Neuronal stem cell (in vitro differentiated cells): ENCODE measurements around the gene SORCS3.
"Not testable (repeated sequence)": the region's sequence is repeated elsewhere in the genome, so short reads cannot be mapped to it uniquely, and the experiment has no call there.

Experiments
- DNase-seq: peaks from one replicate; pipeline ENCODE4 v3.0.0-alpha.2; 2013; ENCODE audit warnings: low spot score
- H2AFZ ChIP-seq: one replicate; pipeline ENCODE4 v1.6.1; 2013; ENCODE audit warnings: mild to moderate bottlenecking, low read length, inconsistent platforms
- H2AK5ac ChIP-seq: 2 replicates; pipeline ENCODE4 v1.6.1; 2013; ENCODE audit warnings: low read depth, mild to moderate bottlenecking, inconsistent platforms, low read length, moderate library complexity, mixed read lengths
- H2BK120ac ChIP-seq: 2 replicates; pipeline ENCODE4 v1.6.1; 2013; ENCODE audit warnings: low read depth, mild to moderate bottlenecking, inconsistent platforms, low read length, moderate library complexity, mixed read lengths
- H2BK12ac ChIP-seq: one replicate; pipeline ENCODE4 v1.6.1; 2013; ENCODE audit warnings: low read length, inconsistent platforms
- H2BK15ac ChIP-seq: 2 replicates; pipeline ENCODE4 v1.6.1; 2013; ENCODE audit warnings: mild to moderate bottlenecking, low read length, inconsistent platforms, mixed read lengths
- H2BK5ac ChIP-seq: one replicate; pipeline ENCODE4 v1.6.1; 2013; ENCODE audit warnings: inconsistent platforms, mild to moderate bottlenecking, low read length, moderate library complexity
- H3K14ac ChIP-seq: one replicate; pipeline ENCODE4 v1.6.1; 2013; ENCODE audit warnings: low read length, inconsistent platforms
- H3K18ac ChIP-seq: 2 replicates; pipeline ENCODE4 v1.6.1; 2013; ENCODE audit warnings: low read length, inconsistent platforms
- H3K23ac ChIP-seq: 2 replicates; pipeline ENCODE4 v1.6.1; 2013; ENCODE audit warnings: low read depth, mild to moderate bottlenecking, mixed read lengths, low read length, inconsistent platforms; ENCODE audit not compliant: poor library complexity
- H3K27ac ChIP-seq: replicated peaks from 3 replicates; pipeline ENCODE4 v1.5.1; 2013; ENCODE audit warnings: low read length, inconsistent platforms
- H3K27me3 ChIP-seq, 3 experiments: 2 replicates each; pipeline ENCODE4 v1.6.1; 2013; ENCODE audit warnings: low read length in 3 of 3, mild to moderate bottlenecking in 2 of 3, inconsistent platforms in 1 of 3, low read depth in 1 of 3, mixed read lengths in 1 of 3, moderate library complexity in 1 of 3; ENCODE audit not compliant: control insufficient read depth in 3 of 3, insufficient read depth in 3 of 3
- H3K36me3 ChIP-seq, 2 donors: replicated peaks in 1 of 2; 2 replicates each; pipeline ENCODE4 v1.6.1; 2013; ENCODE audit warnings: low read length in 2 of 2; ENCODE audit not compliant: control insufficient read depth in 2 of 2, insufficient read depth in 2 of 2
- H3K4ac ChIP-seq: 2 replicates; pipeline ENCODE4 v1.6.1; 2013; ENCODE audit warnings: inconsistent platforms, mild to moderate bottlenecking, low read length, moderate library complexity
- H3K4me1 ChIP-seq, 2 donors: 1 replicate in 1 of 2; 2 replicates in 1 of 2; pipeline ENCODE4 v1.6.1; 2013; ENCODE audit warnings: low read length in 2 of 2, low read depth in 1 of 2; ENCODE audit not compliant: control insufficient read depth in 2 of 2, insufficient read depth in 1 of 2
- H3K4me2 ChIP-seq: one replicate; pipeline ENCODE4 v1.6.1; 2013; ENCODE audit warnings: mild to moderate bottlenecking, low read length, inconsistent platforms; ENCODE audit not compliant: insufficient read depth, poor library complexity, severe bottlenecking
- H3K4me3 ChIP-seq, 2 donors: 2 replicates each; pipeline ENCODE4 v1.5.1; 2013; ENCODE audit warnings: low read length in 2 of 2, mild to moderate bottlenecking in 2 of 2, inconsistent platforms in 1 of 2, moderate library complexity in 1 of 2
- H3K79me1 ChIP-seq: one replicate; pipeline ENCODE4 v1.6.1; 2013; ENCODE audit warnings: low read depth, mild to moderate bottlenecking, inconsistent platforms, low read length, moderate library complexity
- H3K9ac ChIP-seq: one replicate; pipeline ENCODE4 v1.6.1; 2013; ENCODE audit warnings: mild to moderate bottlenecking, low read depth, low read length, inconsistent platforms; ENCODE audit not compliant: poor library complexity
- H3K9me3 ChIP-seq, 2 donors: replicated peaks in 1 of 2; 2 replicates each; pipeline versions ENCODE3 to v1.6.1; 2013; ENCODE audit warnings: low read length in 2 of 2, mild to moderate bottlenecking in 2 of 2, inconsistent platforms in 1 of 2, low read depth in 1 of 2, mixed read lengths in 1 of 2, moderate library complexity in 1 of 2; ENCODE audit not compliant: control insufficient read depth in 2 of 2, insufficient read depth in 1 of 2
- H4K8ac ChIP-seq: one replicate; pipeline ENCODE4 v1.6.1; 2013; ENCODE audit warnings: low read depth, mild to moderate bottlenecking, inconsistent platforms, low read length, moderate library complexity
- H4K91ac ChIP-seq: one replicate; pipeline ENCODE4 v1.6.1; 2013; ENCODE audit warnings: low read length, low read depth, mild to moderate bottlenecking, inconsistent platforms; ENCODE audit not compliant: poor library complexity
- WGBS, 2 donors: extraction: QIAGEN DNeasy Blood & Tissue Kit; methylation state at CpG; one replicate each; pipeline ENCODE4 v1.1.7; 2013; ENCODE audit warnings: missing lambda C conversion rate in 2 of 2, mixed read lengths in 1 of 2; ENCODE audit not compliant: insufficient read length in 2 of 2, insufficient replicate concordance in 1 of 2; ENCODE audit errors: extremely low coverage in 2 of 2; 5-methylcytosine and 5-hydroxymethylcytosine counted together

Gene SORCS3

GRCh38 chr10:104707602-104708459 lies 66.7 kb downstream of the SORCS3 start:
- no peaks in the 10 kb centered on the region for H3K27me3 ChIP-seq
- H2BK12ac ChIP-seq: no peak overlapping the region
- H3K4ac ChIP-seq: no peak overlapping the region
- H3K27ac ChIP-seq: no peak overlapping the region
- no peaks in the 10 kb centered on the region for H3K79me1 ChIP-seq
- H3K9me3 ChIP-seq: no peaks in the 10 kb centered on the region
- no peak overlapping the region for H3K14ac ChIP-seq
- no peak overlapping the region for H3K9ac ChIP-seq
- no peak overlapping the region for H3K18ac ChIP-seq
- H3K4me3 ChIP-seq: no peak overlapping the region
- no peak overlapping the region for H2BK120ac ChIP-seq
- no CpG with 5 or more reads among the region's 4 CpGs for WGBS, 2 donors
- H2AK5ac ChIP-seq: no peak overlapping the region
- H3K4me1 ChIP-seq: no peaks in the 10 kb centered on the region
- no peak overlapping the region for H4K91ac ChIP-seq
- H4K8ac ChIP-seq: no peak overlapping the region
- no peak for DNase-seq
- no peak overlapping the region for H2BK15ac ChIP-seq
- H3K23ac ChIP-seq: no peak overlapping the region
- H2BK5ac ChIP-seq: no peak overlapping the region
- H3K4me2 ChIP-seq: no peak overlapping the region
- no peak overlapping the region for H2AFZ ChIP-seq
- no peaks in the 10 kb centered on the region for H3K36me3 ChIP-seq

DNA sequence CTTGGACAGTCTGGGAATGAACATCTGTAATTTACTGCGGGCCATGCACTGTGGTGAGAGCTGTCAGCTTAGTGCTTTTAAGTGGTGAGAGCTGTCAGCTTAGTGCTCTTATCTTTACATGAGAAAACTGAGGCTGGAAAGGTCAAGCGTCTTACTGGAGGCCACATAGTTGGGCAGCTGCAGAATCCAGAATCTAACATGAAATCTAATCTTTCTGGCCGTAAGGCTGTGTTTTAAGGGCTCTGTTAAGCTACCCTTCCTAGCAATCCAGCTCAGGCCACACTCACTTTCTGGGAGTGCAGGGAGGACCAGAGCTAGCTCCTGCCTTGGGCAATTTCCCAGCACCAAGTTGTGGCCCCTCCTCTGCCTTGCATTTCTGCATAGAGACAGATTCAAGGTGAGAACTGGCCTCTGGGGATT lies 70.2 kb downstream of the SORCS3 start:
- peak overlapping the region in 1 of 2 donors; percentile 37 for H3K4me3 ChIP-seq
- H2BK5ac ChIP-seq: no peak overlapping the region
- no peak for DNase-seq
- no peak overlapping the region for H2AFZ ChIP-seq
- H3K23ac ChIP-seq: no peak overlapping the region
- H4K8ac ChIP-seq: no peak overlapping the region
- H3K4ac ChIP-seq: no peak overlapping the region
- no peak overlapping the region for H3K9ac ChIP-seq
- no peak overlapping the region for H3K27ac ChIP-seq
- H3K9me3 ChIP-seq: no peaks in the 10 kb centered on the region
- H2BK12ac ChIP-seq: no peak overlapping the region
- H2BK15ac ChIP-seq: no peak overlapping the region
- no peak overlapping the region for H3K4me2 ChIP-seq
- H3K4me1 ChIP-seq: no peaks in the 10 kb centered on the region
- no peak overlapping the region for H3K18ac ChIP-seq
- no peak overlapping the region for H2AK5ac ChIP-seq
- no peaks in the 10 kb centered on the region for H3K27me3 ChIP-seq
- H4K91ac ChIP-seq: no peak overlapping the region
- no peak overlapping the region for H3K14ac ChIP-seq
- no peaks in the 10 kb centered on the region for H3K36me3 ChIP-seq
- no CpG with 5 or more reads among the region's 3 CpGs for WGBS, 2 donors
- H2BK120ac ChIP-seq: no peak overlapping the region
- no peaks in the 10 kb centered on the region for H3K79me1 ChIP-seq

DNA sequence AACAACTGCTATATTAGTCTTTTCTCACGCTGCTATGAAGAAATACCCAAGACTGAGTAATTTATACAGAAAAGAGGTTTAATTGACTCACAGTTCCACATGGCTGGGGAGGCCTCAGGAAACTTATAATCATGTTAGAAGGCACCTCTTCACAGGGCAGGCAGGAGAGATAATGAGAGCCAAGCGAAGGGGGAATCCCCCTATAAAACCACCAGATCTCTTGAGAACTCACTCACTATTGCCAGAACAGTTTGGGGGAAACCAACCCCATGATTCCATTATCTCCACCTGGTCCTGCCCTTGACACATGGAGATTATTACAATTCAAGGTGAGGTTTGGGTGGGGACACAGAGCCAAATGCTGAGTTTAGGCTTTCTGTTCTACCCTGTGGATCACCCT lies 89.5 kb downstream of the SORCS3 start:
- H3K79me1 ChIP-seq, H2AK5ac ChIP-seq, H3K36me3 ChIP-seq, H2BK15ac ChIP-seq, H3K4me3 ChIP-seq, H3K14ac ChIP-seq, H3K9me3 ChIP-seq, H3K4ac ChIP-seq, H2AFZ ChIP-seq, H2BK12ac ChIP-seq, H4K8ac ChIP-seq, H3K23ac ChIP-seq, H3K9ac ChIP-seq, H4K91ac ChIP-seq, H3K4me2 ChIP-seq, DNase-seq, H2BK5ac ChIP-seq, H3K27ac ChIP-seq, H3K18ac ChIP-seq, H2BK120ac ChIP-seq, H3K4me1 ChIP-seq: not testable (repeated sequence)
- WGBS, 2 donors: no CpG with 5 or more reads among the region's 2 CpGs
- peaks cover 0 to 11% (median 0%) of the 10 kb centered on the region in 3 experiments for H3K27me3 ChIP-seq

DNA sequence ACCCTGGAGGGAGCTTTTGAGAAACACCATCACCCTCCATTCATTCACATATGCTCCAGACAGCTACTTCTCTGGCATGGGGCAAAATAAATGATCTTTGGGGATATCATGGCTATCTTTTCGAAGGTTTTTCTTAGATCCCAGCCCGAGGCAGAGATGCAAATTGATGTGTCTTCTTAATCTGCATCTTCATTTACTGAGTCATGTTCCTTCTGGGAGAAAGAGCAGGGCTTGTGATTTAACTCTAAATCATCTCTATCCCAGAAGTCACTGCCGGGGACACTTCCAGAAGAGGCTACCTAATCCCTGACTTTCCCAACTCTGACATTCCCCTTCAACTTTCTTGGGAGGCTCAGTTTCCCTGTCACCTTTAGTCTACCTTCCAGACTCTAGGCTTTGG lies 90.1 kb downstream of the SORCS3 start:
- Histone ChIP-seq H2BK5ac (no peak overlapping the region), H3K14ac (no peak overlapping the region), H2AFZ (no peak overlapping the region), H2BK15ac (no peak overlapping the region), H3K18ac (no peak overlapping the region), H3K9ac (no peak overlapping the region), H3K79me1 (no peaks in the 10 kb centered on the region), H4K91ac (no peak overlapping the region), H3K23ac (no peak overlapping the region), H2AK5ac (no peak overlapping the region), H3K4ac (no peak overlapping the region), H2BK12ac (no peak overlapping the region), H3K9me3 (peaks cover 0 to 2% of the 10 kb centered on the region in 2 donors), H3K4me2 (no peak overlapping the region), H3K27ac (no peak overlapping the region), H3K4me1 (peaks cover 0 to 6% of the 10 kb centered on the region in 2 donors), H3K4me3 (no peak overlapping the region), H3K27me3 (peaks cover 0 to 15% (median 0%) of the 10 kb centered on the region in 3 experiments), H3K36me3 (no peaks in the 10 kb centered on the region), H4K8ac (no peak overlapping the region), H2BK120ac (no peak overlapping the region)
- WGBS, 2 donors: no CpG with 5 or more reads among the region's 3 CpGs
- no peak for DNase-seq
